Measurements from ENCODE around the gene ATXN7L3.

GRCh38 chr17:44212507-44213402 lies 13.1 kb upstream of the ATXN7L3 start:
- TF ChIP-seq FOXK2 (IDR thresholded peaks at IDR 0.05) (no peak), SP1 (IDR thresholded peaks at IDR 0.05) (no peak), FOXA1 (IDR thresholded peaks at IDR 0.05) (no peak), BHLHE40 (IDR thresholded peaks at IDR 0.05; ENCODE audit: borderline replicate concordance) (no peak), SUZ12 (IDR thresholded peaks at IDR 0.05) (no peak)
- TF ChIP-seq, protein P1, sequence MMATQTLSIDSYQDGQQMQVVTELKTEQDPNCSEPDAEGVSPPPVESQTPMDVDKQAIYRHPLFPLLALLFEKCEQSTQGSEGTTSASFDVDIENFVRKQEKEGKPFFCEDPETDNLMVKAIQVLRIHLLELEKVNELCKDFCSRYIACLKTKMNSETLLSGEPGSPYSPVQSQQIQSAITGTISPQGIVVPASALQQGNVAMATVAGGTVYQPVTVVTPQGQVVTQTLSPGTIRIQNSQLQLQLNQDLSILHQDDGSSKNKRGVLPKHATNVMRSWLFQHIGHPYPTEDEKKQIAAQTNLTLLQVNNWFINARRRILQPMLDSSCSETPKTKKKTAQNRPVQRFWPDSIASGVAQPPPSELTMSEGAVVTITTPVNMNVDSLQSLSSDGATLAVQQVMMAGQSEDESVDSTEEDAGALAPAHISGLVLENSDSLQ (IDR thresholded peaks at IDR 0.05) = no peak

Measured in HEK293T (cell line).